Kidney epithelial cell (primary cell): ENCODE results near the gene PRIMA1. TPM values are rescaled to one million over a fixed set of nuclear protein-coding genes. Genes with fewer than 3 reads are reported as not detected.

Experiments
- DNase-seq: peaks from one replicate; pipeline ENCODE4 v3.0.0-alpha.2; 2010; ENCODE audit warnings: low read depth
- H3K27me3 ChIP-seq: 2 replicates; pipeline ENCODE4 v1.6.0; 2011; ENCODE audit warnings: low read length; ENCODE audit not compliant: control insufficient read depth, insufficient read depth
- H3K36me3 ChIP-seq: 2 replicates; pipeline ENCODE4 v1.5.1; 2011; ENCODE audit warnings: low read length; ENCODE audit not compliant: control insufficient read depth, insufficient read depth
- H3K4me3 ChIP-seq: 2 replicates; pipeline ENCODE4 v1.5.1; 2011; ENCODE audit warnings: low read depth, mild to moderate bottlenecking, control low read depth, low read length
- total RNA-seq: library from RNA; depleted of rRNA; stranded (reverse); fragments of >200 nt; gene quantifications from 2 replicates; pipeline ENCODE4 v1.2.3, GENCODE V29; 2015
- TF ChIP-seq, protein P1 (sequence below): IDR thresholded peaks from 2 replicates; pipeline ENCODE4 v1.5.1; 2011; ENCODE audit warnings: mild to moderate bottlenecking, moderate library complexity, low read length, control low read depth, inconsistent platforms; ENCODE audit not compliant: insufficient read depth, poor library complexity, severe bottlenecking

PRIMA1 gene
- total RNA-seq, 1 donor from 2014 or later = not detected

DNA sequence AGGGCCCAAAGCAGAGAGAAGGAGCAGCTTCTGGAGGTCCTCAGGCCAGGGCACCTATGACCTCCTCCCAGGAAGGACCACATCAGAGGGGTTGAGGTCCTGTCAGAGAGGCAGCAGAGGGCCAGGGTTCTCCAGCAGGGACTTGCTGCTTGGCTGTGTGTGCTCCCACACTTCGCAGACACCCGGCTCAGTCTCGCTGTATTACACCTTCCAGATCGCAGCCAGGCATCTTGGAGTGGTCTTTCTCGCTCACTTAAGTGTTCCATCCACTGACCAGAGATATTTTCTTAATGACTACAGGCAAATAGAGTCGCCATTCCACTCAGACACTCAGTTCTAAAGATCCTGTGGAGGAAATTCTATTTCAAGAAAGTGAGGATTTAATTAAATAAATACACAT is 84.3 kb downstream of the PRIMA1 start:
- H3K27me3 ChIP-seq = no peaks in the 10 kb centered on the region
- DNase-seq = no peak
- TF ChIP-seq, protein P1, sequence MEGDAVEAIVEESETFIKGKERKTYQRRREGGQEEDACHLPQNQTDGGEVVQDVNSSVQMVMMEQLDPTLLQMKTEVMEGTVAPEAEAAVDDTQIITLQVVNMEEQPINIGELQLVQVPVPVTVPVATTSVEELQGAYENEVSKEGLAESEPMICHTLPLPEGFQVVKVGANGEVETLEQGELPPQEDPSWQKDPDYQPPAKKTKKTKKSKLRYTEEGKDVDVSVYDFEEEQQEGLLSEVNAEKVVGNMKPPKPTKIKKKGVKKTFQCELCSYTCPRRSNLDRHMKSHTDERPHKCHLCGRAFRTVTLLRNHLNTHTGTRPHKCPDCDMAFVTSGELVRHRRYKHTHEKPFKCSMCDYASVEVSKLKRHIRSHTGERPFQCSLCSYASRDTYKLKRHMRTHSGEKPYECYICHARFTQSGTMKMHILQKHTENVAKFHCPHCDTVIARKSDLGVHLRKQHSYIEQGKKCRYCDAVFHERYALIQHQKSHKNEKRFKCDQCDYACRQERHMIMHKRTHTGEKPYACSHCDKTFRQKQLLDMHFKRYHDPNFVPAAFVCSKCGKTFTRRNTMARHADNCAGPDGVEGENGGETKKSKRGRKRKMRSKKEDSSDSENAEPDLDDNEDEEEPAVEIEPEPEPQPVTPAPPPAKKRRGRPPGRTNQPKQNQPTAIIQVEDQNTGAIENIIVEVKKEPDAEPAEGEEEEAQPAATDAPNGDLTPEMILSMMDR = no peak
- H3K36me3 ChIP-seq = no peaks in the 10 kb centered on the region
- H3K4me3 ChIP-seq = no peak overlapping the region

DNA sequence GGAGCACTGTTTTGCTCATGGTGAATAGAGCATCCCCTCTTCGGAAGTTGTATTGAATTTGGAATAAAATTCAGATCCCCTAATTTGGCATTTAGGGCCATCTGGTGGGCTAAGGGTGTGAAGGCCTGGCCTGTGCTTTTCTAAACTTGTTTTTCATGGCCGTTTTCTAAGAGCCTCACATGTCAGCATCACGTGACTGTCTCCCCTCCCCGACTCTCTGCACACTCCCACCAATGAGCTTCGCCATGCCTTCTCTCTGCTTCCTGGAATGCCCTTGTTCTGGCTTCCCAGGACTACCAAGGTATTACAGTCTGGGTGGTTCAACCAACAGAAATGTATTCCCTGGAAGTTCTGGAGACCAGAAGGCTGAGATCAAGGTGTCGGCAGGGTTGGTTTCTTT is 85.3 kb downstream of the PRIMA1 start:
- no peak for DNase-seq
- H3K27me3 ChIP-seq = no peaks in the 10 kb centered on the region
- no peaks in the 10 kb centered on the region for H3K36me3 ChIP-seq
- TF ChIP-seq, protein P1 = no peak
- H3K4me3 ChIP-seq = no peak overlapping the region

DNA sequence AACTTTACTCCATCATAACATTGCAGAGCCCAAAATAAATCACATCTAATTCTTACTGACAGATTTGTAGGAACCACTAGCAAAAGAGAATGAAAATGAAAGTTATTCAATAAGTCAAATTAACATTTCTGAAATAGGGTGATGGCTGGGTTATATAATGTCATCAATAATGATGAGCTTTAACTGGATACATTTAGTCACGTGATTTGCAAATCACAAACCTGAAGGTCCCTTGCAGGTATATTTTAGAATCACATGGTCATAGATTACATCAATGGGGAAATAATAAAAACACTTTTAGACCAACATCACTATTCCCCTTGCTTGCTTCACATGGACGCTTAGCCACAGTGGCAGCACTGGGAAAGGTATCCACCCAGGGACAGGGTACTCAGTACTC is 86.7 kb downstream of the PRIMA1 start:
- H3K36me3 ChIP-seq = no peaks in the 10 kb centered on the region
- TF ChIP-seq, protein P1 = no peak

DNA sequence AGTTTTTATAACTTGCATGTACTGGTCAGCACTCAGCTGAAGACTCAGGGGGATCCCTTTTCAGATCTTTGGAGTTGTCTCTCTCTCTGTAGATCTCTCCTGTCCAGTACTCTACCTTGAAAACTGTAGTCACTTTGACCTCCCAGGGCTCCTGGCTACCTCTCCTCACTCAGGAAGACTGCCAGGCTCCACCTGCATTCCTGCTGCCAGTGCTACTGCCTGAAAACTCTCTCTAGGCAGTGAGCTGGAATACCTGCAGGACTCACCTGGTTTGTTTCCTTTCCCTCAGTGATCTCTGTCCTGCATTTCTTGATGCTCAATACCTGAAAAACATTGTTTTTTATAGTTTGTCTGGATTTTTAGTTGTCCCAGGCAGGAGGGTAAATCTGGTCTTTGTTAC is 87.4 kb downstream of the PRIMA1 start:
- Histone ChIP-seq H3K36me3 (no peaks in the 10 kb centered on the region), H3K4me3 (no peak overlapping the region), H3K27me3 (no peaks in the 10 kb centered on the region)
- DNase-seq = no peak
- TF ChIP-seq, protein P1 = no peak

More for the DNA sequence above, 86.7 kb downstream of the PRIMA1 start:
- Histone ChIP-seq H3K4me3 (no peak overlapping the region), H3K27me3 (no peaks in the 10 kb centered on the region)
- no peak for DNase-seq

DNA sequence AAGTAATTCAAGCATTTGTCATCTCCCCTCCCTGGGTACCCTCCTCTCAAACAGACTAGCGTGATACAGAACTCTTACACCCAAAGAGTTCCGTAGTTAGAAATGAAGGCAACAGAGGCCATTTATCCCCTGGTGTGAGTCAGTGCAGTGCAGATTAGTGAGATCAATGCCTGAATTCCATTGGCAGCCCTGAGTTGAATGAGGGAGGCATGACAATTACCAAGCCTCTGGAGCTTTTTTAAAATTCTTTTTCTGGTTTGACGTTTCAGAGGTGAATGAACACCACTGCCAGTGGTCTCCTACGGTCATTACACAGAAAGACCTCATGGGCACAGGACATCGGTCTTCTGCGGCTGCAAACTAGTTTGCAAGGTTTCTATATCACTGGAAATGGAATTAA is 94.4 kb downstream of the PRIMA1 start:
- TF ChIP-seq, protein P1 = no peak
- no peaks in the 10 kb centered on the region for H3K36me3 ChIP-seq
- H3K4me3 ChIP-seq = no peak overlapping the region
- H3K27me3 ChIP-seq = no peaks in the 10 kb centered on the region
- no peak for DNase-seq

DNA sequence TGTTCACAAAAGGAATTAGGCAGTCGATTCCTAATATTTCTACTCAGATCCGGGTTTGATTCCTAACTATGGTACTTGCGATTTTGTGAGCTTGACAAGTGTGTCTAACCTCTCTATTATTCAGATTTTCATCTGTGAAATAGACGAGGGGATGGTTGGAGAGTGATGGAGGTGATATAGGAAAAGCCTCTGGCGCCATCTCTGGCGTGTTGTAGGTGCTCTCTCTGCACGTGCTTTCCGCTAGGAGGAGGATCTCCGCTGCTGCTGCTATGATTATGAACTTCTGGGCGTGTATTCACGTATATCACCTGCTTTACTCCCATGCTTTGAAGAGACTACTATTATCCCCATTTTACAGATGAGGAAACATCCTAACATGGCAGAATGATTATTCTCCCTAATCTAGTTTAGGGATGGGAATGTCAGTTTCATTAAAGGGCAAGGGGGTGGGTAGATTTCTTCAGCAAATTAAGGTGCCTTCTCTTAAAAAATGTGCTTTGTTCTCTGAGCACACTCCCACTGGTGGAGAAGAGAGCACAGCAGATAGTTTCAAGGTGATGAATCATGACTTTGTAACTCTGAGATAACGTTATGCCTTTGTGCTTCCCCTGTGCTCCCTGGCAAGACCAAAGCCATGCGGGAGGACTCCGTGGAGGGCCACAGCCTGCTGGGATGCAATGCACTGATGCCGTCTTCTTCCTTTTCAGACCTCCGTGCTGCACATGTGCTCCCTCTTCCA is 97.1 kb downstream of the PRIMA1 start:
- Histone ChIP-seq H3K27me3 (no peaks in the 10 kb centered on the region), H3K36me3 (no peaks in the 10 kb centered on the region), H3K4me3 (no peak overlapping the region)
- TF ChIP-seq, protein P1 = no peak
- DNase-seq = no peak
